Caco-2 (cell line): ENCODE results near the gene CIC. TPM values are rescaled to one million over a fixed set of nuclear protein-coding genes. Genes with fewer than 3 reads are reported as not detected.

Experiments used
- BruUV-seq: library from RNA; stranded (reverse); fragments of 400-500 nt; replicated peaks from 2 replicates; lab custom pipeline; 2021; lab: Mats Ljungman, UMichigan
- CTCF ChIA-PET: fragments of 300-600 bp; sonication (Branson Sonifier 250); formaldehyde crosslinking; loops from one replicate; lab custom pipeline; 2022; ENCODE audit warnings: antibody characterized with exemption; lab: Charles Lee
- POLR2A ChIA-PET: fragments of 300-600 bp; sonication (Branson Sonifier 250); formaldehyde crosslinking; loops from one replicate; lab custom pipeline; 2022; ENCODE audit warnings: antibody characterized with exemption; lab: Charles Lee
- DNase-seq, 2 experiments: peaks; one replicate each; pipeline versions ENCODE4 v3.0.0 to v3.0.0-alpha.2; 2020 to 2022
- H3K27me3 ChIP-seq: replicated peaks from 2 replicates; pipeline ENCODE4 v1.6.0; 2011; ENCODE audit warnings: low read length; ENCODE audit not compliant: control insufficient read depth, insufficient read depth
- H3K36me3 ChIP-seq: 2 replicates; pipeline ENCODE4 v1.5.1; 2011; ENCODE audit warnings: low read length; ENCODE audit not compliant: control insufficient read depth, insufficient read depth
- H3K4me1 ChIP-seq: fragments of 250-450 bp; sonication (Bioruptor Pico); 2 replicates; pipeline ENCODE4 v1.5.1; 2020; ENCODE audit warnings: mild to moderate bottlenecking
- H3K4me3 ChIP-seq: 2 replicates; pipeline ENCODE4 v1.5.1; 2011; ENCODE audit warnings: low read depth, mild to moderate bottlenecking, control low read depth, low read length
- H3K9me3 ChIP-seq: fragments of 250-450 bp; sonication (Bioruptor Pico); 2 replicates; pipeline ENCODE4 v1.5.1; 2020; ENCODE audit warnings: mild to moderate bottlenecking, moderate library complexity
- H3K27ac Mint-ChIP-seq: one replicate; pipeline ENCODE4 v1.8.0; 2022; ENCODE audit warnings: mixed read lengths; ENCODE audit not compliant: unreplicated experiment
- H3K27me3 Mint-ChIP-seq: one replicate; pipeline ENCODE4 v1.8.0; 2022; ENCODE audit warnings: mixed read lengths; ENCODE audit not compliant: insufficient read depth, unreplicated experiment
- H3K36me3 Mint-ChIP-seq: one replicate; pipeline ENCODE4 v1.8.0; 2022; ENCODE audit warnings: mild to moderate bottlenecking, mixed read lengths; ENCODE audit not compliant: insufficient read depth, unreplicated experiment
- H3K4me1 Mint-ChIP-seq: one replicate; pipeline ENCODE4 v1.8.0; 2022; ENCODE audit warnings: low read depth, mixed read lengths; ENCODE audit not compliant: unreplicated experiment
- H3K4me3 Mint-ChIP-seq: one replicate; pipeline ENCODE4 v1.8.0; 2022; ENCODE audit warnings: mild to moderate bottlenecking, moderate library complexity, mixed read lengths; ENCODE audit not compliant: unreplicated experiment
- H3K9me3 Mint-ChIP-seq: one replicate; pipeline ENCODE4 v1.8.0; 2022; ENCODE audit warnings: mixed read lengths; ENCODE audit not compliant: unreplicated experiment
- CTCF ChIP-seq, 2 experiments: fragments of 200-600 bp in 1 of 2; IDR thresholded peaks; 1 replicate in 1 of 2; 2 replicates in 1 of 2; pipeline versions ENCODE4 v1.5.1 to v1.8.0; 2011 to 2022; ENCODE audit warnings: antibody characterized with exemption in 1 of 2, control low read depth in 1 of 2, inconsistent platforms in 1 of 2, low read depth in 1 of 2, low read length in 1 of 2, mild to moderate bottlenecking in 1 of 2, moderate library complexity in 1 of 2; ENCODE audit not compliant: insufficient read depth in 1 of 2, severe bottlenecking in 1 of 2, unreplicated experiment in 1 of 2
- intact Hi-C: fragments of 100-400 bp; cut with micrococcal nuclease; formaldehyde crosslinking; loops from one replicate; pipeline ENCODE4 v1.10.0; 2022; ENCODE audit not compliant: unreplicated experiment
- total RNA-seq: library from RNA; stranded (reverse); gene quantifications from 2 replicates; pipeline ENCODE4 v1.2.3, GENCODE V29; 2022

CIC gene
- total RNA-seq, 1 experiment from 2014 or later, result 47.8 TPM

GRCh38 chr19:42287827-42288107 is 18.7 kb downstream of the CIC start:
- H3K36me3 Mint-ChIP-seq, result peaks cover 29% of the 10 kb centered on the region
- no peak overlapping the region for H3K27ac Mint-ChIP-seq
- CTCF ChIA-PET, result no interaction called here
- no peak for DNase-seq
- BruUV-seq, result no TSS peak
- Histone ChIP-seq H3K9me3 (no peaks in the 10 kb centered on the region), H3K4me3 (no peak overlapping the region), H3K4me1 (peaks cover 23% of the 10 kb centered on the region), H3K36me3 (peaks cover 3% of the 10 kb centered on the region; the same call in 1 of the 2 replicates), H3K27me3 (no peaks in the 10 kb centered on the region)
- H3K27me3 Mint-ChIP-seq, result no peaks in the 10 kb centered on the region
- no peak overlapping the region for H3K4me3 Mint-ChIP-seq
- intact Hi-C loops, result no loop called here
- POLR2A ChIA-PET, result no interaction called here
- peaks cover 16% of the 10 kb centered on the region for H3K4me1 Mint-ChIP-seq
- TF ChIP-seq CTCF (IDR thresholded peaks at IDR 0.05; ENCODE audit: insufficient read depth in 1 of 2, low read depth in 1 of 2, low read length in 1 of 2, severe bottlenecking in 1 of 2, unreplicated experiment in 1 of 2), result no peak
- H3K9me3 Mint-ChIP-seq, result no peaks in the 10 kb centered on the region

DNA sequence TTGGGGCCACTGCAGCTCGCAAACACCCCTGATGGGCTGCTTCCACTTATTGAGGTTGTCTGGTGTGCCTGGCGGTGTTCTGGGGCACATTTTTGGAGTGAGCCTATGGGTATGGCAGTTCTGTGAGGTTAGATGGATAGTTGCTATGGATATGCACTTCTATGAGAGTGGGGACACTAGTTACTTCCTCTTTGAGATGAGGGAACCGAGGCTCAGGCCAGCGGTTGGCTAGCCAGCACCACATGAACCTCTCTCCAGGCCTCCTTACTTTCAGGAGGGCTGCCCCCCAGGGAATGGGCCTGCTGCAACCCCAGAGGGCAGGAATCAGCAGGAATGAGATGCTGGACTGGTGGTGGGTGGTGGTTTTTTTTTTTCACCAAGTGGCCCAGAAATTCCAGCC is 19.3 kb downstream of the CIC start:
- Mint-ChIP-seq H3K27me3 (no peaks in the 10 kb centered on the region), H3K4me3 (no peak overlapping the region), H3K36me3 (peaks cover 32% of the 10 kb centered on the region), H3K27ac (no peak overlapping the region), H3K9me3 (no peaks in the 10 kb centered on the region), H3K4me1 (peaks cover 21% of the 10 kb centered on the region)
- ChIA-PET POLR2A (no interaction called here), CTCF (interaction anchor here (0.9 kb wide), 1 partner anchor 9 kb away, joined by 3 read pairs; no protein-coding TSS in a partner anchor)
- TF ChIP-seq CTCF (IDR thresholded peaks at IDR 0.05; ENCODE audit: insufficient read depth in 1 of 2, low read depth in 1 of 2, low read length in 1 of 2, severe bottlenecking in 1 of 2, unreplicated experiment in 1 of 2), result no peak
- Histone ChIP-seq H3K36me3 (peaks cover 3% of the 10 kb centered on the region; the same call in 1 of the 2 replicates), H3K27me3 (no peaks in the 10 kb centered on the region), H3K9me3 (no peaks in the 10 kb centered on the region), H3K4me1 (peaks cover 18% of the 10 kb centered on the region), H3K4me3 (no peak overlapping the region)
- intact Hi-C loops, result no loop called here
- no peak for DNase-seq
- BruUV-seq, result no TSS peak

GRCh38 chr19:42288881-42289555 is 20.0 kb downstream of the CIC start:
- H3K36me3 ChIP-seq, result peaks cover 3% of the 10 kb centered on the region; the same call in 1 of the 2 replicates
- peak in 1 of 2 experiments; percentile 37 for DNase-seq
- peaks cover 18% of the 10 kb centered on the region; the same call in 1 of the 2 replicates for H3K4me1 ChIP-seq
- H3K27ac Mint-ChIP-seq, result no peak overlapping the region
- peaks cover 22% of the 10 kb centered on the region for H3K4me1 Mint-ChIP-seq
- peaks cover 39% of the 10 kb centered on the region for H3K36me3 Mint-ChIP-seq
- H3K9me3 ChIP-seq, result no peaks in the 10 kb centered on the region
- POLR2A ChIA-PET, result no interaction called here
- no peak overlapping the region for H3K4me3 ChIP-seq
- no TSS peak for BruUV-seq
- peak in 1 of 2 experiments; percentile 13 for TF ChIP-seq CTCF (IDR thresholded peaks at IDR 0.05; ENCODE audit: insufficient read depth in 1 of 2, low read depth in 1 of 2, low read length in 1 of 2, severe bottlenecking in 1 of 2, unreplicated experiment in 1 of 2)
- H3K4me3 Mint-ChIP-seq, result no peak overlapping the region
- H3K27me3 ChIP-seq, result no peaks in the 10 kb centered on the region
- intact Hi-C loops, result no loop called here
- H3K27me3 Mint-ChIP-seq, result no peaks in the 10 kb centered on the region
- H3K9me3 Mint-ChIP-seq, result no peaks in the 10 kb centered on the region
- CTCF ChIA-PET, result interaction anchor here (0.9 kb wide), 1 partner anchor 9 kb away, joined by 3 read pairs; no protein-coding TSS in a partner anchor
